Neural progenitor cell (in vitro differentiated cells): Measurements from ENCODE around the gene FOLR2. TPM values are rescaled to one million over a fixed set of nuclear protein-coding genes. Genes with fewer than 3 reads are reported as not detected.
A peak's percentile ranks its signal among the peaks of the same experiment; 100 is the strongest.

Source experiments
- DNase-seq: peaks from one replicate; pipeline ENCODE4 v3.0.0-alpha.2; 2016; ENCODE audit warnings: low spot score
- H2AFZ ChIP-seq: fragments of 200-600 bp; sonication (generic); replicated peaks from 2 replicates; pipeline ENCODE4 v1.6.1; 2016; ENCODE audit warnings: antibody characterized with exemption
- H3F3A ChIP-seq: fragments of 200-600 bp; sonication (generic); 2 replicates; pipeline ENCODE4 v1.6.1; 2016; ENCODE audit warnings: antibody characterized with exemption, low read depth
- H3K27ac ChIP-seq: fragments of 200-600 bp; sonication (generic); 2 replicates; pipeline ENCODE4 v1.5.1; 2016; ENCODE audit warnings: mild to moderate bottlenecking
- H3K27me3 ChIP-seq: fragments of 200-600 bp; sonication (generic); 2 replicates; pipeline ENCODE4 v1.6.1; 2016; ENCODE audit warnings: mild to moderate bottlenecking, moderate library complexity
- H3K36me3 ChIP-seq: fragments of 200-600 bp; sonication (generic); 2 replicates; pipeline ENCODE4 v1.5.1; 2016
- H3K4me1 ChIP-seq: fragments of 200-600 bp; sonication (generic); 2 replicates; pipeline ENCODE4 v1.6.1; 2016; ENCODE audit warnings: mixed run types
- H3K4me2 ChIP-seq: fragments of 200-600 bp; sonication (generic); 2 replicates; pipeline ENCODE4 v1.6.1; 2016
- H3K4me3 ChIP-seq: fragments of 200-600 bp; sonication (generic); 2 replicates; pipeline ENCODE4 v1.5.1; 2016
- H3K79me2 ChIP-seq: fragments of 200-600 bp; sonication (generic); 2 replicates; pipeline ENCODE4 v1.6.1; 2016; ENCODE audit warnings: low read depth
- H3K9ac ChIP-seq: fragments of 200-600 bp; sonication (generic); 2 replicates; pipeline ENCODE4 v1.6.1; 2016
- H3K9me3 ChIP-seq: fragments of 200-600 bp; sonication (generic); 2 replicates; pipeline ENCODE4 v1.5.1; 2016; ENCODE audit warnings: low read depth
- H4K20me1 ChIP-seq: fragments of 200-600 bp; sonication (generic); 2 replicates; pipeline ENCODE4 v1.6.1; 2016; ENCODE audit warnings: low read depth
- H3K27ac Mint-ChIP-seq: 3 replicates; pipeline ENCODE4 v1.8.0; 2021; ENCODE audit warnings: mixed read lengths
- H3K27me3 Mint-ChIP-seq: 2 replicates; pipeline ENCODE4 v1.8.0; 2022; ENCODE audit warnings: low read depth, mild to moderate bottlenecking, inconsistent platforms, moderate library complexity, mixed read lengths; ENCODE audit not compliant: insufficient read depth
- H3K36me3 Mint-ChIP-seq: 3 replicates; pipeline ENCODE4 v1.8.0; 2021; ENCODE audit warnings: mixed read lengths
- H3K4me1 Mint-ChIP-seq: 3 replicates; pipeline ENCODE4 v1.8.0; 2021; ENCODE audit warnings: mixed read lengths
- H3K4me3 Mint-ChIP-seq: 3 replicates; pipeline ENCODE4 v1.8.0; 2021; ENCODE audit warnings: mild to moderate bottlenecking, moderate library complexity, mixed read lengths
- H3K9me3 Mint-ChIP-seq: 3 replicates; pipeline ENCODE4 v1.8.0; 2020; ENCODE audit warnings: mixed read lengths
- EZH2 ChIP-seq: fragments of 200-600 bp; sonication (generic); IDR thresholded peaks from 2 replicates; pipeline ENCODE4 v1.6.1; 2017; ENCODE audit warnings: antibody characterized with exemption, mild to moderate bottlenecking, moderate library complexity
- EZH2phosphoT487 ChIP-seq: fragments of 200-600 bp; sonication (generic); IDR thresholded peaks from 2 replicates; pipeline ENCODE4 v1.6.1; 2017; ENCODE audit warnings: antibody characterized with exemption
- total RNA-seq: library from RNA; depleted of rRNA; stranded (reverse); fragments of >200 nt; gene quantifications from 2 replicates; pipeline ENCODE4 v1.2.3, GENCODE V29; 2015; ENCODE audit warnings: low replicate concordance
- TF ChIP-seq, protein P1 (sequence below): fragments of 200-600 bp; sonication (generic); IDR thresholded peaks from 2 replicates; pipeline ENCODE4 v1.5.1; 2017; ENCODE audit warnings: antibody characterized with exemption, mild to moderate bottlenecking

The FOLR2 gene
- total RNA-seq, 1 donor from 2014 or later: not detected

GRCh38 chr11:72189455-72190250 lies 26.9 kb upstream of the FOLR2 start:
- H3K4me3 Mint-ChIP-seq: no peak overlapping the region
- H3K4me1 Mint-ChIP-seq: peaks cover 24% of the 10 kb centered on the region
- Histone ChIP-seq H3F3A (no peaks in the 10 kb centered on the region), H3K9ac (no peak overlapping the region), H2AFZ (peak overlapping the region; percentile 54), H3K4me2 (no peak overlapping the region), H3K4me1 (peaks cover 32% of the 10 kb centered on the region), H3K4me3 (no peak overlapping the region), H4K20me1 (no peaks in the 10 kb centered on the region), H3K79me2 (no peaks in the 10 kb centered on the region), H3K27me3 (no peaks in the 10 kb centered on the region), H3K9me3 (no peaks in the 10 kb centered on the region), H3K27ac (no peak overlapping the region), H3K36me3 (no peaks in the 10 kb centered on the region)
- peak overlapping the region; percentile 92 for H3K27ac Mint-ChIP-seq
- TF ChIP-seq, protein P1, sequence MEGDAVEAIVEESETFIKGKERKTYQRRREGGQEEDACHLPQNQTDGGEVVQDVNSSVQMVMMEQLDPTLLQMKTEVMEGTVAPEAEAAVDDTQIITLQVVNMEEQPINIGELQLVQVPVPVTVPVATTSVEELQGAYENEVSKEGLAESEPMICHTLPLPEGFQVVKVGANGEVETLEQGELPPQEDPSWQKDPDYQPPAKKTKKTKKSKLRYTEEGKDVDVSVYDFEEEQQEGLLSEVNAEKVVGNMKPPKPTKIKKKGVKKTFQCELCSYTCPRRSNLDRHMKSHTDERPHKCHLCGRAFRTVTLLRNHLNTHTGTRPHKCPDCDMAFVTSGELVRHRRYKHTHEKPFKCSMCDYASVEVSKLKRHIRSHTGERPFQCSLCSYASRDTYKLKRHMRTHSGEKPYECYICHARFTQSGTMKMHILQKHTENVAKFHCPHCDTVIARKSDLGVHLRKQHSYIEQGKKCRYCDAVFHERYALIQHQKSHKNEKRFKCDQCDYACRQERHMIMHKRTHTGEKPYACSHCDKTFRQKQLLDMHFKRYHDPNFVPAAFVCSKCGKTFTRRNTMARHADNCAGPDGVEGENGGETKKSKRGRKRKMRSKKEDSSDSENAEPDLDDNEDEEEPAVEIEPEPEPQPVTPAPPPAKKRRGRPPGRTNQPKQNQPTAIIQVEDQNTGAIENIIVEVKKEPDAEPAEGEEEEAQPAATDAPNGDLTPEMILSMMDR: no peak
- no peak for TF ChIP-seq EZH2
- peak; percentile 14 for DNase-seq
- H3K9me3 Mint-ChIP-seq: no peaks in the 10 kb centered on the region
- H3K36me3 Mint-ChIP-seq: no peaks in the 10 kb centered on the region
- H3K27me3 Mint-ChIP-seq: peaks cover 5% of the 10 kb centered on the region

- Mint-ChIP-seq H3K27me3 (peaks cover 5% of the 10 kb centered on the region), H3K36me3 (no peaks in the 10 kb centered on the region), H3K9me3 (no peaks in the 10 kb centered on the region), H3K4me1 (peaks cover 24% of the 10 kb centered on the region), H3K27ac (peak overlapping the region; percentile 88), H3K4me3 (no peak overlapping the region)
- Histone ChIP-seq H3F3A (no peaks in the 10 kb centered on the region), H4K20me1 (no peaks in the 10 kb centered on the region), H3K9me3 (no peaks in the 10 kb centered on the region), H3K4me2 (no peak overlapping the region), H2AFZ (peak overlapping the region; percentile 17), H3K27ac (no peak overlapping the region), H3K36me3 (no peaks in the 10 kb centered on the region), H3K4me3 (no peak overlapping the region), H3K9ac (no peak overlapping the region), H3K27me3 (no peaks in the 10 kb centered on the region), H3K4me1 (peaks cover 32% of the 10 kb centered on the region), H3K79me2 (no peaks in the 10 kb centered on the region)
- peak; percentile 39 for DNase-seq
- no peak for TF ChIP-seq EZH2phosphoT487
- TF ChIP-seq, protein P1: no peak
- no peak for TF ChIP-seq EZH2
These were observed 25.9 kb upstream of the FOLR2 start for GRCh38 chr11:72190631-72191071.

GRCh38 chr11:72191961-72192381 lies 24.6 kb upstream of the FOLR2 start, which contains the start of gene FOLR1:
Gene FOLR1 (plus strand): TSS chr11:72192140. CDS start chr11:72192174, 34 bp downstream.
- Histone ChIP-seq H3K36me3 (no peaks in the 10 kb centered on the region), H4K20me1 (no peaks in the 10 kb centered on the region), H3K27ac (no peak within 1 kb of the TSS), H3K4me1 (peaks cover 32% of the 10 kb centered on the region), H2AFZ (peak within 1 kb of the TSS; percentile 85), H3K9ac (no peak within 1 kb of the TSS), H3K79me2 (no peaks in the 10 kb centered on the region), H3K4me2 (peak within 1 kb of the TSS; percentile 39), H3K27me3 (no peaks in the 10 kb centered on the region), H3K9me3 (no peaks in the 10 kb centered on the region), H3K4me3 (no peak within 1 kb of the TSS), H3F3A (no peaks in the 10 kb centered on the region)
- peaks cover 5% of the 10 kb centered on the region for H3K27me3 Mint-ChIP-seq
- peak within 1 kb of the TSS; percentile 88 for H3K27ac Mint-ChIP-seq
- H3K36me3 Mint-ChIP-seq: no peaks in the 10 kb centered on the region
- DNase-seq: peak; percentile 56
- TF ChIP-seq EZH2phosphoT487 (no peak), EZH2 (no peak)
- TF ChIP-seq, protein P1: no peak
- H3K4me3 Mint-ChIP-seq: no peak within 1 kb of the TSS
- no peaks in the 10 kb centered on the region for H3K9me3 Mint-ChIP-seq
- peaks cover 24% of the 10 kb centered on the region for H3K4me1 Mint-ChIP-seq
